Measurements from ENCODE around the gene ZNF235.
A peak's percentile ranks its signal among the peaks of the same experiment; 100 is the strongest.

- TF ChIP-seq CTCF (IDR thresholded peaks at IDR 0.05; ENCODE audit: control extremely low read depth in 1 of 3, insufficient read depth in 1 of 3, low read depth in 1 of 3, low read length in 3 of 3) (no peak), POLR2A (IDR thresholded peaks at IDR 0.05; ENCODE audit: control extremely low read depth in 1 of 2, low read depth in 2 of 2, low read length in 2 of 2) (peak; percentile 29 to 66), POLR2AphosphoS5 (IDR thresholded peaks at IDR 0.05; ENCODE audit: low read depth, low read length) (no peak), ZNF274 (IDR thresholded peaks at IDR 0.05; ENCODE audit: borderline replicate concordance, extremely low read depth, low read length) (no peak), PHF8 (conservative IDR thresholded peaks at IDR 0.05; ENCODE audit: low read depth, low read length) (peak; percentile 56; the same call in 1 of the 2 replicates), CREB1 (IDR thresholded peaks at IDR 0.05) (no peak), MAFK (IDR thresholded peaks at IDR 0.05; ENCODE audit: low read depth, low read length) (no peak), TAF7 (optimal IDR thresholded peaks at IDR 0.05; ENCODE audit: borderline replicate concordance, low read depth, low read length) (no peak), CEBPB (IDR thresholded peaks at IDR 0.05; ENCODE audit: low read depth, low read length) (no peak), TBP (IDR thresholded peaks at IDR 0.05; ENCODE audit: low read depth, low read length) (peak; percentile 49; the same call in 1 of the 2 replicates), USF2 (IDR thresholded peaks at IDR 0.05; ENCODE audit: low read length) (no peak), ATF2 (IDR thresholded peaks at IDR 0.05; ENCODE audit: low read length) (no peak), EZH2 (IDR thresholded peaks at IDR 0.05; ENCODE audit: low read depth, low read length, severe bottlenecking) (no peak)
Observed at GRCh38 chr19:44304659-44305193, at the start of gene ZNF235.
